GM18505 (cell line): ENCODE measurements around the gene SETDB2.

Source experiments
- ATAC-seq: cut with Tn5 transposase; IDR thresholded peaks from one replicate; pipeline ENCODE4 v1.9.1; 2021; ENCODE audit not compliant: unreplicated experiment
- POLR2A ChIP-seq: IDR thresholded peaks from 4 replicates; pipeline ENCODE4 v1.6.1; 2011; ENCODE audit warnings: borderline replicate concordance; ENCODE audit not compliant: insufficient read depth, insufficient read length; ENCODE audit errors: extremely low read depth

The SETDB2 gene

DNA sequence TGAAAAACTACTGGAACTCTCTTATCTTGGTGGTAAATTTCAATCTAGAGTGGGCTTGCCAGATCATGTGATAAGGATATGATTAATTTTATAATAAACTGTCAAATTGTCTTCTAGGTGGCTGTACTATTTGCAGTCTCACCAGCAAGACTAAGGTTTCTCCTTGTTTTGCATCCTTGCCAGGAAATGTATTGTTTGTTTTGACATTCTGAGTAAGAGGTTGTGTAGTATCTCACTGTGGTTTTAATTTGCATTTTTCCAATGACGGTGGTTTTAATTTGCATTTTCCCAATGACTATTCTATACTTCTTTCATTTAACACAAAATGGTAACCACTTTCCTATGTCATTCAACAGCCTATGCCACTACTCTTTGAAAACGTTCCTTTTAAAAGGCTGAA, 2.2 kb upstream of the SETDB2 start:
- ATAC-seq: no peak

DNA sequence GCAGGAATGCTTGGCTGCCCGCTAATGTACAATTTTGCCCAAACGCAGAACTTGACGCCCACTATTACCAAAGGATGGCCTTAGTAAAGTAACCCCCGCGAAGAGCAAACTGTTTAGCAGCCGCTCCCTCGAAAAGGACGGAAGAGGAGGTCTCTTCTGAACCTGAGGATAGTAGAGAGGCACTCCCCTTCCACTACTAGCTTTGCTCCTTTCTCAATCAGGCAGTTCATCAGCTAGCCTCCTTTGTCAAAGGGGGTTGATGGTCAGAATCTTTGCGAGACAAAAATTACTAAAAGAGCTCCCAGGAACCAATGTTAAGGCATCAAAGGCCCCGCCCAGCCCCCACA, 744 bp upstream of the SETDB2 start:
- TF ChIP-seq POLR2A: peak; percentile 45
- no peak for ATAC-seq

More for the DNA sequence above, 2.2 kb upstream of the SETDB2 start:
- no peak for TF ChIP-seq POLR2A

DNA sequence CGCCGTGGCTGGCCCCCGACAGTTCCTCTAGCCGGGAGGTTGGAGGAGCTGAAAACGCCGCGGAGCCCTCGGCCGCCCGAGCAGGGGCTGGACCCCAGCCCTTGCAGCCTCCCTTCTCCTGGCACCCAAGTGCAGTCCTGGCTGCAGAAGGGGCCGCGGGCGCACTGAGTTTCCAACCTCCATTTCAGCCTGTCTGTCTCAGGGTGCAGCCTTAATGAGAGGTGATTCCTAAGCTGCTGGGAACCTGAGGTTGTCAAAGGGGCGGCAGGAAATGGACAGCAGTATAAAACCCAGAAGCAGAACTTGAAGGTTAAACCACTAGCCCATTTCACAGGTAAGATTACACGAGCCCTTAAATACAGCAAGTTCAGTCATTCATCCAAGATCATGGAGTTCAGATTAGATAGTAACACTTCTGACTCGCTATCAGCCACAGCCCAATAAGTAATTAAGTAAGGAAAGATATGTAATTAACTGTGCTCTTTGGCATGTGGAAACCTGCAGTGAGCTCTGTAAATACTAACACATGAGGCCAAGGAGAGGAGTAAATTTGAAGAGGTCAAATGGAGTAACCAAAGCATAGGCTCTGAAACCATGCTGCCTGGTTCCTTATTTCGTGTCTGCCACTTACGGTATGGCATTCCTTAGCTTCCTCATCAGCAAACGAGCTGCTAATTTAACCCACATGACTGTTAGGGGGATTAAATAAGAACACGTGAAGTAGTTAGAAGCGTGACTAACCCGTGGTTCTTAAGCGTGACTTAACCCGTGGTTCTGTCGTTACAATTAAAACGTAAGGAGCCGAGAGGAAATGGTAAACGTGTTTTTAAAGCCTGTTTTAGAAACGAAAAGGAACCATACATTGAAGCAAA, 686 bp downstream of the SETDB2 start:
- no peak for TF ChIP-seq POLR2A
- no peak for ATAC-seq

DNA sequence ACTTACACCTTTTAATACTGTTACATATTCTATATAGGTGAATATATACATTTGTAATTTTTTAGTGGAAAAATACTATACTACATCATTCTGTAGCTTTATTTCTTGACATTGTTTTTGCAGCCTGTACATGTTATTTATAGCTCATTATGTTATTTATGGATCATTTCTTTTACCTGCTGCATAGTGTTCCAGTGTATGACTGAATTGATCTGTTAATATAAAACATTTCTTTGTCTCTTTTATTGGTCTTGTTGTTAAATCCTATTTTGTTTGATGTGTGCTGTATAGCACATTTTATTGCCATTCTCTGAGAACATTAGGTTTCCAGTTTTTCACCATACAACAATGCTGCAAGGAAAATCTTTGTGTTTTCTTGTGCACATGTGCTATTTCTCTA, 2.4 kb downstream of the SETDB2 start:
- no peak for TF ChIP-seq POLR2A

DNA sequence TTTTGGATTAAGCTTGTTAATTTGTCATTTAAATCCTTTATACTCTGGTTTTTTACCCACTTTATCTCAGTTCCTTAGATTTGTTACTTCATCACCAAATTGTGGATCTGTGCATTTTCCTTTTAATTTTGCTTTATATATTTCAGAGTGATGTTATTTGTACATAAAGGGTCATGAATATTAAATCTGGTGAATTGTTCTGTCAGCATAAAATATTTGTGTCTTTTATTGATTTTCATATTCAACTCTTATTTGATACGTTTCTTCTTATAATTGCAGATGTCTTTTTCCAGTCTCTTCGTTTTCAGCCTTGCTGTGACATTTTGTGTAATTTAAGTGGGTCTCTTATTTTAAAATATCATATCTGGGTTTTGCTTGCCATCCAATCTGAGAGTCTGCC, 4.7 kb downstream of the SETDB2 start:
- no peak for ATAC-seq
- no peak for TF ChIP-seq POLR2A

More for the DNA sequence above, 2.4 kb downstream of the SETDB2 start:
- no peak for ATAC-seq

DNA sequence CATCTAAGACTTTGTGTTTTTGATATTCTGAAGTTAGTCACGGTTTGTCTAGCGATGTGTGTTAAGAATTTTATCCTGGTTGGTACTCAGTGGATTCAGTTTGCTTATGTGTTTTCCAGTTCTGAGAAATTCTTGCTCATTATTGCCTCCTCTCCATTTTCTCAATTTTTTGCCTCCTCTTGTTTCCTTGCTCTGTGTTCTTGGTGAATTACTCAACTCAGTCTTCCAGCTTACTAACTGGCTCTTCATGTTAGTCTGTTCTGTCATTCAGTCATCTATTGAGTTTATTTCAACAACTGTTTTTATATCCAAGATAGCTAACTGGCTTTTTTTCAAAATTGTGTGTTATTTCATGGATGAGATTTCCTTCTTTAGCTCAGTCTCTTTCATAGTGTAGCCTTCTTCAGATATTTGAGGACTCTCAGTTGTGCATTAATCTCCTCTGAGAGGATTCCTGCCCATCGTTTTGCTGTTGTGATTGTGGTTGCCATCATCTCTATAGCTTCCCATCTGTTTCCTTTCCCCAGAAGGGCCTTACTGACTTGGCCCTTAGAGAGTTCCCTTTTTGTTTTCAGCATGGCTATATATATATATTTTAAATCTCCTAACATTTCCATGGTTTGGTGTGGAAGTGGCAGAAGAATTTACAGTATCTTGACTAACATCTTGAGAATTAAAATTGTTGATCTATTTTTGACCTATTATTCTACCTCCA, 6.2 kb downstream of the SETDB2 start:
- no peak for ATAC-seq
- TF ChIP-seq POLR2A: no peak

DNA sequence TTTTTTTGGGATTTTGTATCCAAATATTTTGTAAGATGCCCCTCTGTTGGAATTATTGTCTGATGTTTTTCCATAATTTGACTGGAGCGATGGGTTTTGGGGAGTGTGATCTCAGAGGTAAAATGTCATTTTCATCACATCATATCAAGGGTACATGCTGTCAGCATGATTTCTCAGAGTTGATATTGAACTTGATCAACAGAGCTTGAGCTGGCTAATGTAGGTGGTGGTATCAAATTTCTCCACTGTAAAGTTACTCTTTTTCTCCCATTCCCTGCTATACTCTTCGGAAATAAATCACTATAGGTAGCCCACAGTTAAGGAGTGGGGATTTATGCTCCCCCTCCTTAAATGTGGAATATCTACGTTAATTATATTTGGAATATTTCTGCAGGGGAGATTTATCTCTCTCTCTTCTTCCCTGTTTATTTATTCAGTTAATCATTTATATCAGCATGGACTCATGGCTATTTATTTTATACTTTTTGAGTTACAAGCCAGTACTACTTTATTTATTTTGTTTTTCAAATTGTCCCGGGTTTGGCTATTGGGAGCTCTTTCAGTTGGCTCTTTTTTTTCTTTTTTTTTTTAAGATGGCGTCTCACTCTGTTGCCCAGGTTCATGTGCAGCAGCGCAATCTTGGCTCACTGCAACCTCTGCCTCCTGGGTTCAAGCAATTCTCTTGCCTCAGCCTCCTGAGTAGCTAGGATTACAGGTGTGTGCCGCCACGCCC, 8.8 kb downstream of the SETDB2 start:
- no peak for TF ChIP-seq POLR2A
- ATAC-seq: no peak

DNA sequence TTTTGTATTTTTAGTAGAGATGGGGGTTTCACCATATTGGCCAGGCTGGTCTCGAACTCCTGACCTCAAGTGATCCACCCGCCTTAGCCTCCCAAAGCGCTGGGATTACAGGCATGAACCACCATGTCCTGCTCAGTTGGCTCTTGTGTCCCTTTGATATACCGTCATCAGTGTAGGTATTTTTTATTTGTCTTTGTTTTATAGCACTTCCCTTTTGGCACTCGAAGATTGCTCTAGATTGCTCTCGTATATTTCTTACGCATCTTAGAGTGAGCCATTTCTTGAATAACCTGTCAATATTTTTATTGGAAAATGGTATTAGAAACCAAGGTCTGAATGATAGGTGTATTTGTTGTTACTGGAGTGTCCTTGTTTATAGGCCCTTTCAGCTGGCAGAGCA, 9.4 kb downstream of the SETDB2 start:
- ATAC-seq: no peak
- TF ChIP-seq POLR2A: no peak

DNA sequence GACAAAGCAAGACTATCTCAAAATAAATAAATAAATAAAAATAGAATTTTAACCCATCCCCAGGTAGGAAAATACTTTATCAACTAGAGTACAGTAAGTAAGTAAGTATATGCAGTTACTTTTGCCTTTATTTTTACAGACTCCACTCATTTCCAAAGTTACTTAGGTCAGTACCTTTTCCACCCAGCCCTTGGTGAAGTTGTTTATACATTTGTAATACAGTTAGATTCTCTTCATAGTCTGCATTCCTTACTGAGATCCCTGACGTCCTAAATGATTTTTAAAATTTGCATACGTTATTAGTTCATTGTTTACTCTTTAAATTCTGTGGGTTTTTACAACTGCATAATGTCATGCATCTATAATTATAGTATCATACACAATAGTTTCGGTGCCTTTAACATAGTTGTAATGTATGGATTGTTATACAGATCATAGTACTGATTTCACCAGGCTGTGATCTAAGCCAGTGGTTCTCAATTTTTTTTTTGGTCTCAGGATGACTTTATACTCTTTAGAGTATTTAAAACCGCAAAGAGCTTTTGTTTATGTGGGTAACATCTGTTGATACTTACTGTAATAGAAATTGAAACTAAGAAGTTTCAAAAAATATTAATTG, 10.4 kb downstream of the SETDB2 start:
- ATAC-seq: peak; percentile 90
- no peak for TF ChIP-seq POLR2A

DNA sequence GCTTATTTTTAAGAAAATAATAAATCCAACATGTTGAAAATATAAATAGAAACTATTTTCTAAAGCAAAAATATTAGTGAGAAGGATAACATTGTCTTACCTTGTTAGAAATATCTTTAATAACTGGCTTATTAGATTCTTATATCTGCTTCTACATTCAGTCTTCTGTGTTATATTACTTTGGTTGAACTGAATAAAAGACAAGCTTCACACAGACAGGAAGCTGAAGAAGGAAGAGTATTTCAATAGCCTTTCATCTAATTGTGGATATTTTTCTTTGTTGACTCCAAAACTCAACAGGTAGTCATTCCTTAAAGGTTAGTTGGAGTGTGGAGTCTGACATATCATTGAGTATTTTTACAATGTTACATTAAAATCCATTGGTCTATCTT, 10.9 kb downstream of the SETDB2 start:
- no peak for ATAC-seq
- TF ChIP-seq POLR2A: no peak

DNA sequence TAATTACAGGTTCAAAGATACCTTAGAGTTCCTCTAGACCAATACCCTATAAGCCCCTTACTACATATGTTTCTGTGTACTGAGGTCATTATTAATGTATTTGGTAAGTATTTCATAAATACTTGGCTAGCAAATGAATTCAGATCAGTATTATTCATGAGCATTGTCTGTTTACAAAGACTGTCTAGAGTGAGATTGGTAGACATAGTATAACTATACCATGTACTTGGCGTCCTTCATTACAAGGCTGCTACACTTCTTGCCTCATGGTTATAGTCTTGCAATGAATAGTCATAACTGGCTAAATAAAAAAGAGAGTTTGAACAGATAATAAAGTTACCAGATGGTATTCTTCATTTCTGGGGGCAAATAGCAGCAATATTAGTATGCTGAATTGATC, 12.1 kb downstream of the SETDB2 start:
- ATAC-seq: no peak
- TF ChIP-seq POLR2A: no peak

DNA sequence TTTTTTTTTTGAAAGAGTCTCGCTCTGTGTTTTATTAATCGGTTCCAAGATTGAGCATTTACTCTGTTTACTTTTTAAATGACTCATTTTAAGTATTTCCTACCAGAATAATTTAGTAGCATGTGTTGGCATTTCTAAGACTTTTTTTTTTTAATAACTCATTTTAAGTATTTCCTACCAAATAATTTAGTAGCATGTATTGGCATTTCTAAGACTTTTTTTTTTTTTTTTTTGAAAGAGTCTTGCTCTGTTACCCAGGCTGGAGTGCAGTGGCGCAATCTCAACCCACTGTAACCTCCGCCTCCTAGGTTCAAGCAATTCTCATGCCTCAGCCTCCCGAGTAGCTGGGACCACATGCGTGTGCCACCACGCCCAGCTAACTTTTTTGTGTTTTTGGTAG, 13.1 kb downstream of the SETDB2 start:
- ATAC-seq: no peak
- no peak for TF ChIP-seq POLR2A

DNA sequence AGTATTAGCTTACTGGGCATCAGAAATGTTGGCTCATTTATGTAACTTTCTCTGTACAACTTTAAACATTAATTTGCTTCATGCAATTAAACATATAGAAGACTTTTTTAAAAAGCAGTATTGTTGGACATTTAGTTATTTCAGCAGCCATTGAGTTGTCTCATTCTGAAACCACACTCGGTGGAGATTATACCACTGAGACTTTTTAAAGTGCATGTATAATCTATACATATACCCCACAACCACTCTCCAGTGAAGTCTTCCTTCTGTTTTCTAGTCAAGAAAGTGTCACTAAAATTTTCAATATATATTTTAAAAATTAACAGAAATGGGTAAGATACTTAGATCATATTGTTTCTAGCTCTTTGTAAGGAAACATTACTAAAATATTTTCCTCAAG, 15.5 kb downstream of the SETDB2 start:
- ATAC-seq: no peak
- TF ChIP-seq POLR2A: no peak
